ENCODE results near the gene ZNF836. TPM values are rescaled to one million over a fixed set of nuclear protein-coding genes. Genes with fewer than 3 reads are reported as not detected.
A peak's percentile ranks its signal among the peaks of the same experiment; 100 is the strongest.

The ZNF836 gene
- total RNA-seq, 1 donor from 2014 or later = 11.6 TPM

DNA sequence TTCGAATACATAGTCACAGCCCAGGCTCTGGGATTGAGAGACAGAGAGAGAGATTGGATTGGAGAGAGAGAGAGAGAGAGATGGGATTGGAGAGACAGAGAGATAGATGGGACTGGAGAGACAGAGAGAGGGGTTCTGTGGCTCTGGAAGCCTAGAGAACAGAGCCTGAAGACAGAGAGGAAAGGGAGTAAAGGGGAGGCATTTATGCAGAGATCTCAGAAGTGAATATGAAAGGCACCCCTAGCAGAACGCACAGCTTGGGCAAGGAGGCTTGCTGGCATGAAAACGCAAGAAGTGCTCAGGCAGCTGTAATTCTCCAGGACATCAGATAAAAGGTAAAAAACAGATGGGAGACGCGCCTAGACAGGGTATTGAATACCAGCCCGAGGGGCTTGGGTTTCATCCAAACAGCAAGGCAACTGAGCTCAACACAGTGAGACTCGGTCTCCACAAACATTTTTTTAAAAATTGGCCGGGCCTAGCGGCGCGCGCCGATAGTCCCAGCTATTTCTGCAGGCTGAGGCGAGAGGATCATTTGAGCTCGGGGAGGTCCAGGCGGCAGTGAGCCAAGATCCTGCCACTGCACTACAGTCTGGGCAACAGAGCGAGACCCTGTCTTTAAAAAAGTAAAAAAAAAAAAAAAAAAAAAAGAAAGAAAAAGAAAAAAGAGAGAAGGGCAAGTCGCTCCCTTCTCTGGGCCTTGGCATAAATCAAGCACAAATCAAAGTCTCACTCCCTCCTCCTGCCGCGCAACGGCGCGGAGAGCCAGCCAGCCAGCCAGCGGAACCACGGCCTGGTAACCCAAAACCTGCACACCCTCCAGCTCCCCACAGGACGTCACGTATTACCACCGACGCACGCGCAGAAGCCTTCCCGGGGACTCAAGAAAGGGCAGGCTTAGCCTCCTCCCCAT, 17.7 kb upstream of the ZNF836 start:
- DNase-seq (ENCODE audit: low spot score) = no peak

GRCh38 chr19:52187407-52187806, 16.0 kb upstream of the ZNF836 start:
- DNase-seq (ENCODE audit: low spot score) = no peak

- DNase-seq (ENCODE audit: low spot score) = no peak
Observed at GRCh38 chr19:52176574-52176973, 5.2 kb upstream of the ZNF836 start.

GRCh38 chr19:52172347-52172746, 926 bp upstream of the ZNF836 start:
- DNase-seq (ENCODE audit: low spot score) = no peak

DNA sequence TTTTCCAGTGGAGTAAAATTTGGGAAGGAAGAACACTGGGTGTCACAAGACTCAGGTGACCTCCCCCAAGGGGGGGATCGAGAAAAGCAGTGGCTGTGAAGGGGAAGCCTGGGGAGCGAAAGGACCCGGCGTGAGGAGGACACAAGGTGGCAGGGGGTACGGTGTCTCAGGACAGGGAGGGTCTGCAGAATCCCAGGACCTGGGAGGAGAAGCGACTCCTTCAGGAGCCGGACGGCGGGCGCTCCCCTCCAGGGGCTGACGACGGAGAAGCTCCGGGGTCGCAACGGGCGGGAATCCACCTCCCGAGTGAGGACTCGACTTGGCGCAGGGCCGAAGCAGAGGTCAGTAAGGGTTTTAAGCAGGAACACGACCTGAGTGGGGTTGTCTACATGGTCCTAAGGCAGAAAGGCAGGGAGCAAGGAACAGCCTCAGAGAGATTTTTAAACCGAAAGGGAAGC, 529 bp downstream of the ZNF836 start:
- DNase-seq (ENCODE audit: low spot score) = no peak

DNA sequence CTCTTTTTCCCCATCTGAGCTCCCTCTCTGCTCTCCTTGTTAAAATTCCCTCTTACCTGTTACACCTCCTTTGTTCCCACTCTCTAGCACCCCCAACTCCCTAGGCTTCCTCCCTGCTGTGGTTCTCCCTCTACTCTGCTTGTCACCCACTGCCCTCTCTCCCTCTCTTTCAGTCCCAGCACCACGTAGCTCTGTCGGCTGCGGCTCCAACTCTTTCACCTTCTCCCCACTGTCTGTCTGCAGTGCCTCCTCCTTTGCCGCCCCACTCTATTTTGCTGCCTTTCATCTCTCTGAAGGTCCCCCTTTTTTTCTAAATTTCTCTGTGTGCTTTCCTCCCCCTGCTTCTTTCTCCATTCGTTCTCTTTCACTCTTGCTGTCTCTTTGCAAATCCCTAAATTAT, 1.1 kb downstream of the ZNF836 start:
- DNase-seq (ENCODE audit: low spot score) = peak; percentile 8

GRCh38 chr19:52155596-52156359, 15.6 kb downstream of the ZNF836 start:
- DNase-seq (ENCODE audit: low spot score) = no peak

GRCh38 chr19:52148256-52148655, 23.2 kb downstream of the ZNF836 start:
- DNase-seq (ENCODE audit: low spot score) = no peak

DNA sequence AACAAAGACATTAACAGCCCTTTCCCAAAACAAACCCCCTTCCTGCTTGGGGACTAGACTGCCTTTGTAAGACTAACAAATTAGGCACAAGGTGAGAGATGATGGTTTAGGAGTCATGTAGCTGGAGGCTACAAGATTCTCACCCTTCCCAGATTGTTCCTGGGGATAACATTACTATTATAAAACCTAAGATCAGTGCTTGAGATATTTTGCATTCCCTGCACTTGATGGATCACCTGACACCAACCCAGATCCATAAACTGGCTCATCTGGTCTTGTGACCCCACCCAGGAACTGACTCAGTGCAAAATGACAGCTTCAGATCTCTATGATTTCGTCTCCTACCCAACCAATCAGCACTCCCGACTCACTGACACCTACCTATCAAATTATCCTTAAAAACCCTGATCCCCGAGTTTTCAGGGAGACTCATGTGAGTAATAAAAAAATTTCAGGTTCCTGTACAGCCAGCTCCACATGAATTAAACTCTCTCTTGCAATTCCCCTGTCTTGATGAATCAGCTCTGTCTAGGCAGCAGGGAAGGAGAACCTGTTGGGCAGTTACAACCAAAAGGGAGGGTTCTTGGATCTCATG, 29.3 kb downstream of the ZNF836 start:
- peak; percentile 25 for DNase-seq (ENCODE audit: low spot score)

- DNase-seq (ENCODE audit: low spot score) = no peak
Observed at GRCh38 chr19:52141203-52141602, 30.2 kb downstream of the ZNF836 start.

- no peak for DNase-seq (ENCODE audit: low spot score)
Observed at GRCh38 chr19:52140032-52140710, 31.2 kb downstream of the ZNF836 start.

DNA sequence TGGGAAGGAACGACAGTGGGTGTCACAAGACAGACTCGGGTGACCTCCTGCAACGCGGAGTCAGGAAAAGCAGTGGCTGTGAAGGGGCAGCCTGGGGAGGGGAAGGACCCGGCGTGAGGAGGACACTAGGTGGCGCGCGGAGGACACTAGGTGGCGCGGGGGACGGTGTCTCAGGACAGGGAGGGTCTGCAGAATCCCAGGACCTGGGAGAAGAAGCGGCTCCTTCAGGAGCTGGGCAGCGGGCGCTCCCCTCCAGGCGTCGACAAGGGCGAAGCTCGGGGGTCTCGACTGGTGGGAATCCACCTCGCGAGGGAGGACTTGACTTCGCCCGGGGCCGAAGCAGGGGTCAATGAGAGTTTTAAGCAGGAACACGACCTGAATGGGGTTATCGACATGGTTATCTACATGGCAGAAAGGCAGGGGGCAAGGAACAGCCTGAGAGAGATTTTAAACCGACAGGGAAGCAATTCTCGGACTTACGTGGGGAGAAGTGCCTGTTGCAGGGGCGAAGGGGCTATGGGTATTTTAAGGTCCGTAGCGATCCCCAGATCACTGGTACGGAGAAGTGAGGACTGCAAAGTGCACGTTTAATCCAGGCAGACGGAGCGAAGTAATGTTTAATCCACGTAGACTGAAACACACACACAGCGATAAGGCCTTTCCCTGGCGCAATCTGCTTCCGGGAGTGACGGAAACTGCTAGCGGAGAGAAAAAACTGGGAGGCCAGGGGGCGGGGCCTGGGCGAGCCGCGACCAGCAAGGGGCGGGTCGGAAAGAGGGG, 32.0 kb downstream of the ZNF836 start, which contains the start of gene ZNF616:
Gene ZNF616, minus strand, starts transcription at position 687 of the 780 bp plus-strand sequence. CDS start 9,426 bp downstream, outside the sequence.
- peak; percentile 98 for DNase-seq (ENCODE audit: low spot score)

- no peak for DNase-seq (ENCODE audit: low spot score)
Observed at GRCh38 chr19:52138983-52139251, 32.5 kb downstream of the ZNF836 start.

DNA sequence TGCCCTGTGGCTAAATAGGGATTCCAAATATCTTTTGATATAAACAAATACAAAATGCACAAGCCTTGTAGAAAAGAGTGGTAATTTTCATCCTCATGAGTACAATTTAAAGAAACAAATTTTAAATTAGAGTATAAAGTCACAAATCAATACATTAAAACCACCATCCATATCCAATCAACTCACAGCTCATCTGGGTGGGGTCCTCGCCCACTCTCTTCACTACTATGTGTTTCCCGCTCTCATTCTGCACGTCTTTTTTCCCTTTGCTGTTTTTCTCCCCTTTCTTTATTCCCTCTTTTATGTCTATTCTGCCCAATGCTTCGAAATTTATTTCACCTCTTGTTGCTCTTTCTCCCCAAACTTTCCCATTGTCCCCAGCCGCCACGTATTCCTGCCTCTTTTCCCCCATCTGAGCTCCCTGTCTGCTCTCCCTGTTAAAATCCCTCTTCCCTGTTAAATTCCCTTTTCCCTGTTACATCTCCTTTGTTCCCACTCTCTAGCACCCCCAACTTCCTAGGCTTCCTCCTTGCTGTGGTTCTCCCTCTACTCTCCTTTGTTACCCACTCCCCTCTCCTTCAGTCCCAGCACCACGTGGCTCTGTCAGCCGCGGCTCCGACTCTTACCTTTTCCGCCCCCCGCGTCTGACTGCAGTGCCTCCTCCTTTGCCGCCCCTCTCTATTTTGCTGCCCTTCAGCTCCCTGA, 33.0 kb downstream of the ZNF836 start:
- DNase-seq (ENCODE audit: low spot score) = peak; percentile 37

DNA sequence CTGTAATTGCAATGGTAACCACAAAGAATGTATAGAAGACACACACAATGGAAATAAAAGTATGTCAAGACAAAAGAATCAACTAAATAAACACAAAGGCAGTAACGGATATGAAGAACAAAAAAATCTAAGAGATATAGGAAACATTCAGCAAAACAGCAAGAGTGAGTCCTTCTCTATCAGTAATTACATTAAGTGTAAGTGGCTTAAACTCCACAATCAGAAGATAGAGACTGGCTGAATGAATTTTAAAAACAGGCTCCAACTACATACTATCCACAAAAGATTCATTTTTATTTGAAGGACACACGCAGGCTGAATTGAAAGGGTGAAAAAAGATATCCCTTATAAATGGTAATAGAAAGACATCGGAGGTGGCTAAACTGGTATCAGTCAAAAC, 51.1 kb downstream of the ZNF836 start:
- no peak for DNase-seq (ENCODE audit: low spot score)

DNA sequence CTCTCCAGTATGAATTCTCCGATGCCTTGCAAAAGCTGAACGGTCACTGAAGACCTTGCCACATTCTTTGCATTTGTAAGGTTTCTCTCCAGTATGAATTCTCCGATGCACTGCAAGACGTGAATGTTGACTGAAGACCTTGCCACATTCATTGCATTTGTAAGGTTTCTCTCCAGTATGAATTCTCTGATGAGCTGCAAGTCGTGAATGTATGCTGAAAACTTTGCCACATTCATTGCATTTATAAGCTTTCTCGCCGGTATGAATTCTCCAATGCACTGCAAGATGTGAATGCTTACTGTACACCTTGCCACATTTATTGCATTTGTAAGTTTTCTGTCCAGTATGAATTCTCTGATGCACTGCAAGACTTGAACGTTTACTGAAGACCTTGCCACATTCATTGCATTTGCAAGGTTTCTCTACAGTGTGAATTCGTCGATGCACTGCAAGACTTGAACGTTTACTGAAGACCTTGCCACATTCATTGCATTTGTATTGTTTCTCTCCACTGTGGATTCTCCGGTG, 55.8 kb downstream of the ZNF836 start:
- no peak for DNase-seq (ENCODE audit: low spot score)

- no peak for DNase-seq (ENCODE audit: low spot score)
Observed at GRCh38 chr19:52114691-52115090, 56.7 kb downstream of the ZNF836 start.

DNA sequence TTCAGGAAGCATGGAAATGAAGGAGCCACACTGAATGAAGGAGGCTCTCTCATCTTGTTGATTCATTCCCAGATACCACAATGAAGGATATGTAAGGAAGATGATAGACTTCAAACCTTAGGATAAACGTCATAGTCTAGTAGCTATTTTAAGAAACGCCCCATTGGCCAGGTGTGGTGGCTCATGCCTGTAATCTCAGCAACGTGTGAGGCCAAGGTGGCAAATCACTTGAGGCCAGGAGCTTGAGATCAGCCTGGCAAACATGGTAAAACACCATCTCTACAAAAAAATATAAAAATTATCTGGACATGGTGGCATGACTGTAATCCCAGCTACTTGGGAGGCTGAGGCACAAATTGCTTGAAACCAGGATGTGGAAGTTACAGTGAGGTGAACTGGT, 58.8 kb downstream of the ZNF836 start:
- no peak for DNase-seq (ENCODE audit: low spot score)

- DNase-seq (ENCODE audit: low spot score) = no peak
Observed at GRCh38 chr19:52110780-52111179, 60.6 kb downstream of the ZNF836 start.
